ENCODE measurements around the gene SUCLG2. TPM values are rescaled to one million over a fixed set of nuclear protein-coding genes. Genes with fewer than 3 reads are reported as not detected.

Gene SUCLG2
- total and polyA plus RNA-seq, 7 donors, result 63.7 to 102 (median 90.5) TPM

GRCh38 chr3:67481126-67481525 lies 173.3 kb downstream of the SUCLG2 start:
- H3K27me3 ChIP-seq (ENCODE audit: insufficient read depth in 3 of 3, low read length in 2 of 3), result no peaks in the 10 kb centered on the region
- intact Hi-C loops (cut with DNase I), result no loop called here
- H3K9me3 ChIP-seq, result no peaks in the 10 kb centered on the region
- no peak overlapping the region for H3K27ac ChIP-seq
- WGBS, 3 donors, result 74 to 81% (median 76%) methylated on average over 4 of the region's 4 CpGs
- ATAC-seq (no peak), DNase-seq (no peak)
- no peak overlapping the region for H3K4me3 ChIP-seq
- TF ChIP-seq, protein P1, sequence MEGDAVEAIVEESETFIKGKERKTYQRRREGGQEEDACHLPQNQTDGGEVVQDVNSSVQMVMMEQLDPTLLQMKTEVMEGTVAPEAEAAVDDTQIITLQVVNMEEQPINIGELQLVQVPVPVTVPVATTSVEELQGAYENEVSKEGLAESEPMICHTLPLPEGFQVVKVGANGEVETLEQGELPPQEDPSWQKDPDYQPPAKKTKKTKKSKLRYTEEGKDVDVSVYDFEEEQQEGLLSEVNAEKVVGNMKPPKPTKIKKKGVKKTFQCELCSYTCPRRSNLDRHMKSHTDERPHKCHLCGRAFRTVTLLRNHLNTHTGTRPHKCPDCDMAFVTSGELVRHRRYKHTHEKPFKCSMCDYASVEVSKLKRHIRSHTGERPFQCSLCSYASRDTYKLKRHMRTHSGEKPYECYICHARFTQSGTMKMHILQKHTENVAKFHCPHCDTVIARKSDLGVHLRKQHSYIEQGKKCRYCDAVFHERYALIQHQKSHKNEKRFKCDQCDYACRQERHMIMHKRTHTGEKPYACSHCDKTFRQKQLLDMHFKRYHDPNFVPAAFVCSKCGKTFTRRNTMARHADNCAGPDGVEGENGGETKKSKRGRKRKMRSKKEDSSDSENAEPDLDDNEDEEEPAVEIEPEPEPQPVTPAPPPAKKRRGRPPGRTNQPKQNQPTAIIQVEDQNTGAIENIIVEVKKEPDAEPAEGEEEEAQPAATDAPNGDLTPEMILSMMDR (IDR thresholded peaks at IDR 0.05), result no peak
- no peaks in the 10 kb centered on the region for H3K4me1 ChIP-seq
- H3K36me3 ChIP-seq (ENCODE audit: insufficient read depth in 1 of 2, low read depth in 1 of 2), result no peaks in the 10 kb centered on the region

- H3K4me3 ChIP-seq, result no peak overlapping the region
- ATAC-seq (no peak), DNase-seq (no peak)
- TF ChIP-seq, protein P1 (IDR thresholded peaks at IDR 0.05), result no peak
- 96 to 98% (median 96%) methylated on average over 7 of the region's 7 CpGs for WGBS, 3 donors
- H3K4me1 ChIP-seq, result no peaks in the 10 kb centered on the region
- no peaks in the 10 kb centered on the region for H3K27me3 ChIP-seq (ENCODE audit: insufficient read depth in 3 of 3, low read length in 2 of 3)
- H3K36me3 ChIP-seq (ENCODE audit: insufficient read depth in 1 of 2, low read depth in 1 of 2), result peaks cover 0 to 4% of the 10 kb centered on the region in 2 donors
- intact Hi-C loops (cut with DNase I), result no loop called here
- H3K9me3 ChIP-seq, result no peaks in the 10 kb centered on the region
- H3K27ac ChIP-seq, result no peak overlapping the region
Observed at GRCh38 chr3:67478423-67478822, 176.0 kb downstream of the SUCLG2 start.

DNA sequence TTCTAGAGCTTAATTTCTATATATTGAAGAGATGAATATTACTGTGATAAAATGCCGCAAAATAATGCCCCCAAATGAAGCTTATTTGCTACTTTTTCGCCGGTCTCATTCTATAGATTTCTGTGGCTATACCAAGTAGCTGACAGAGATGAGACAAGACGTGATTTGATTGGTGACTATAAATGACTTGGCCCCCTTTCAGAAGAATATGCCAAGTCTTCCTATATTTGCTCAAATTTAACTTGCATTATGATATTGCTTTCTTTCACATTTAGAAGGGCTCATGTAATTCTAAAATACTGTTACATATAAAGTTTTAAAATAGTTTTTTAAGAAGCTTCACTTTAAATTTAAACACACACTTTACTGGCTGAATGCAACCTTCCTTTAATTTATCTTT lies 180.1 kb downstream of the SUCLG2 start:
- H3K27ac ChIP-seq, result no peak overlapping the region
- H3K4me1 ChIP-seq, result no peaks in the 10 kb centered on the region
- H3K4me3 ChIP-seq, result no peak overlapping the region
- H3K27me3 ChIP-seq (ENCODE audit: insufficient read depth in 3 of 3, low read length in 2 of 3), result no peaks in the 10 kb centered on the region
- WGBS, 3 donors, result 95 to 99% (median 99%) methylated on average over 4 of the region's 4 CpGs
- intact Hi-C loops (cut with DNase I), result no loop called here
- no peak for DNase-seq
- TF ChIP-seq, protein P1 (IDR thresholded peaks at IDR 0.05), result no peak
- no peaks in the 10 kb centered on the region for H3K9me3 ChIP-seq
- no peak for ATAC-seq
- peaks cover 0 to 4% of the 10 kb centered on the region in 2 donors for H3K36me3 ChIP-seq (ENCODE audit: insufficient read depth in 1 of 2, low read depth in 1 of 2)

DNA sequence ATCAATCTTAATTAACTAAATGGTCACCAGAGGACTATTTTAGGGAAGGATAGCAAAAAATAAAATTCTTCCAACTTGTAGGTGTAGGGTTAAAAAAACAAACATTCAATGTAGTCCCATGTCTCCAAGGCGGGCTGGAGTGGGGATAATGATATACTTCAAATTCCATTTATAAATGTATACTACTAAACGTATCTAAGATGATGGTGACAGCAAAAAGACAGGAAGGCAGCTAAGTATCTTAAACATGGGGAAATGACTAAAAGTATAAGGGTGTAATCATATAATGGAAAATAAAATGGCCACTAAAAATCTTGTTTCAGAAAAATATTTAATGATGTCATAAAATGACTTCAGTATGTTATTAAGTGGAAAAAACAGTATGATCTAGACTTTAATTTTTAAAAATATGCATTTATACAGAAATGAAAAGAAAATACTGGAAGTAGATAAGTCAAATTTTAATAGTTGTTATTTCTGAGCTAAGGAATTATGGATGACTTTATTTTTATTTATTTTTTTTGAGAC lies 181.7 kb downstream of the SUCLG2 start:
- WGBS, 3 donors, result 95 to 99% (median 99%) methylated on average over 2 of the region's 2 CpGs
- no peaks in the 10 kb centered on the region for H3K4me1 ChIP-seq
- H3K4me3 ChIP-seq, result no peak overlapping the region
- intact Hi-C loops (cut with DNase I), result no loop called here
- H3K9me3 ChIP-seq, result no peaks in the 10 kb centered on the region
- DNase-seq (no peak), ATAC-seq (no peak)
- H3K27me3 ChIP-seq (ENCODE audit: insufficient read depth in 3 of 3, low read length in 2 of 3), result no peaks in the 10 kb centered on the region
- H3K36me3 ChIP-seq (ENCODE audit: insufficient read depth in 1 of 2, low read depth in 1 of 2), result peaks cover 0 to 4% of the 10 kb centered on the region in 2 donors
- H3K27ac ChIP-seq, result no peak overlapping the region
- TF ChIP-seq, protein P1 (IDR thresholded peaks at IDR 0.05), result no peak

GRCh38 chr3:67470207-67470606 lies 184.2 kb downstream of the SUCLG2 start:
- Histone ChIP-seq H3K4me1 (no peaks in the 10 kb centered on the region), H3K27ac (no peak overlapping the region), H3K27me3 (ENCODE audit: insufficient read depth in 3 of 3, low read length in 2 of 3) (no peaks in the 10 kb centered on the region), H3K4me3 (no peak overlapping the region), H3K9me3 (no peaks in the 10 kb centered on the region), H3K36me3 (ENCODE audit: insufficient read depth in 1 of 2, low read depth in 1 of 2) (peaks cover 0 to 8% of the 10 kb centered on the region in 2 donors)
- intact Hi-C loops (cut with DNase I), result no loop called here
- ATAC-seq (no peak), DNase-seq (no peak)
- TF ChIP-seq, protein P1 (IDR thresholded peaks at IDR 0.05), result no peak
- 98 to 100% (median 100%) methylated on average over 1 of the region's 1 CpG for WGBS, 3 donors

All from psoas muscle (tissue), 8 donors.